DMS153 (cell line): ENCODE results near the gene SCUBE3.

Source experiments
- DNase-seq: peaks from one replicate; lab custom pipeline; 2025; lab: John Stamatoyannopoulos, UW

The SCUBE3 gene

DNA sequence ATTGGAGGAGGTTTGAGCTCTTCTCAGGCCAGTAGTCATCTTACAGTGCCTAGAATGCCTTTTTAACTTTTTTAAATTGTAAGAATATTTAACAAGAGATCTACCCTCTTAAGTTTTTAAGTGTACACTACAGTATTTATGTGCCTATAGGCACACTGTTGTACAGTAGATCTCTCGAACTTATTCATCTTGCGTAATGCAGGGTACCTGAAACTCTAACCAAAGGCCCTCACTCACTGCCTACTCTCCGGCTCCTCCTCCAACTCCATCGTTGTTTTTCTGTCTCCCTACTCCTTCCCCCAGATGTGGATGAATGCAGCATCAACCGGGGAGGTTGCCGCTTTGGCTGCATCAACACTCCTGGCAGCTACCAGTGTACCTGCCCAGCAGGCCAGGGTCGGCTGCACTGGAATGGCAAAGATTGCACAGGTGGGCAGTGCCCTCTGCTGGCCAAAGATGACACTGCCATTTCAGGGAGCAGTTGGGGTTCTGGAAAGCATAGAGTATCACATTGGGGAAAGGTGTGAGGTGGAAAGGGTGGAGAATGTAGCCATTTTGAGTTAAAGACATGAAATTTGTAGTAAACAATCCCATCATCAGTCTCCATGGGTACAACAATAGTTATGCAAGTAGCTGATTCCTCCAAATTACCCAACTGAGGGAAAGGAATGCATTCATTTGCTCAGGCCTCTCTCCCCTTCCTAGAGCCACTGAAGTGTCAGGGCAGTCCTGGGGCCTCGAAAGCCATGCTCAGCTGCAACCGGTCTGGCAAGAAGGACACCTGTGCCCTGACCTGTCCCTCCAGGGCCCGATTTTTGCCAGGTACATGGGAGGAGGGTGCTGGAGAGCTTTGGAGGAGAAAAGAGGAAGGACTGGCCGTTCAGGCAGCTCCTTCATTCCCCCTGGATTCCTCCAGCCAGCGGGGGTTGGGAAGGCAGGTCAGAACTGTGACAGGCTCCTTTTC, 27.4 kb downstream of the SCUBE3 start:
- peak; percentile 51 for DNase-seq

DNA sequence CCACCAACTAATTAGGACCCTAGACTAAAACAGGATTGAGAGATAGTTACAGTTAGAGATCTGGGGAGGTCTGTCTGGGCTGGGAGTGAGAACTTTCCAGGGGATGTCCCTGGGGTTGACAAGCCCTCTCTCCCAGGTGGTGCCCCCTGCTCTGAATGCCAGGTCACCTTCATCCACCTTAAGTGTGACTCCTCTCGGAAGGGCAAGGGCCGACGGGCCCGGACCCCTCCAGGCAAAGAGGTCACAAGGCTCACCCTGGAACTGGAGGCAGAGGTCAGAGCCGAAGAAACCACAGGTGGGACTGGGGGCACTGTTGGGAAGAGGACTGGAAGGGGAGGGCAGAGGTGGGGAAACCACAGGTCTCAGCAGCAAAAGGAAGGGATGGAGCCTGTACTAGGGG, 28.7 kb downstream of the SCUBE3 start:
- DNase-seq, result no peak

DNA sequence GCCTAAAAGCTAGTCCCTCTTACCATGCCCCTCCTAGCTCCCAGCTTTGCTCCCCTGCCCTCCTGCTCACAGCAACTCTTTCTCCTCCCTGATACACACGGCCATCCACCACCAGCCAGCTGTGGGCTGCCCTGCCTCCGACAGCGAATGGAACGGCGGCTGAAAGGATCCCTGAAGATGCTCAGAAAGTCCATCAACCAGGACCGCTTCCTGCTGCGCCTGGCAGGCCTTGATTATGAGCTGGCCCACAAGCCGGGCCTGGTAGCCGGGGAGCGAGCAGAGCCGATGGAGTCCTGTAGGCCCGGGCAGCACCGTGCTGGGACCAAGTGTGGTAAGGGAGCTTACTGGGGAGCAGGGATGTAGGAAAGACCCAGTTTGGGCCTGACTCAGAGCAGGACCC, 29.1 kb downstream of the SCUBE3 start:
- no peak for DNase-seq

DNA sequence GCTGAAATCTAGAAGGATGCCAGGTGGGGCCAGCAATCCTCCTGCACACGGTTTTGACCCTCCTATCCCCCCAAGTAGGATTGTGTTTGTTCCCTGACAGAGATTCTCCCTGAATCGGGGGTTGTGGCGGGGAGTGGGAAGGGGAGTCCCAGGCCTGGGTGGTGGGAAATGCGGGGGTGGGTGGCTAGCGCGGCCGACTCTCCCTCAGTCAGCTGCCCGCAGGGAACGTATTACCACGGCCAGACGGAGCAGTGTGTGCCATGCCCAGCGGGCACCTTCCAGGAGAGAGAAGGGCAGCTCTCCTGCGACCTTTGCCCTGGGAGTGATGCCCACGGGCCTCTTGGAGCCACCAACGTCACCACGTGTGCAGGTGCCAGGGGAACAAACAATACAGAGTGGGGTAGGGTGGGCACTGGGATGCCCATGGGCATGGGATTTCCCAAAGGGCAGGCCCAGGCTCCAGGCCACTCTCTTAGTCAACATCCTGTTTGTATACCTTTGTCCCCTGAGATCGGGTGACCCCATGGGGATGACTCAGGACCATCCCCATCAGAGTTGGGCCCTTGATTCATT, 29.7 kb downstream of the SCUBE3 start:
- DNase-seq, result no peak

DNA sequence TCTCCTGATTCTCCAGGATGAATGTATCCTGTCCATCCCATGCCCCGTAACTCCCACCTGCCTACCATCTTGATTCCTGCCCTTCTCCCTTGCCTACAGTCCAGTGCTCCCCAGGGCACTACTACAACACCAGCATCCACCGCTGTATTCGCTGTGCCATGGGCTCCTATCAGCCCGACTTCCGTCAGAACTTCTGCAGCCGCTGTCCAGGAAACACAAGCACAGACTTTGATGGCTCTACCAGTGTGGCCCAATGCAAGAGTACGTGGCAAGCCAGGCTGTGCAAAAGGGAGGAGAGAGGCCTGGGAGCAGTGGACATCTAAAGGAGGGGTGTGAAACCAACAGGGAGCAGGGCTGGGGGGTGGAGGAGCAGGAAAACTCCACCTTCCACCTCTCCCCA, 30.8 kb downstream of the SCUBE3 start:
- DNase-seq, result no peak

DNA sequence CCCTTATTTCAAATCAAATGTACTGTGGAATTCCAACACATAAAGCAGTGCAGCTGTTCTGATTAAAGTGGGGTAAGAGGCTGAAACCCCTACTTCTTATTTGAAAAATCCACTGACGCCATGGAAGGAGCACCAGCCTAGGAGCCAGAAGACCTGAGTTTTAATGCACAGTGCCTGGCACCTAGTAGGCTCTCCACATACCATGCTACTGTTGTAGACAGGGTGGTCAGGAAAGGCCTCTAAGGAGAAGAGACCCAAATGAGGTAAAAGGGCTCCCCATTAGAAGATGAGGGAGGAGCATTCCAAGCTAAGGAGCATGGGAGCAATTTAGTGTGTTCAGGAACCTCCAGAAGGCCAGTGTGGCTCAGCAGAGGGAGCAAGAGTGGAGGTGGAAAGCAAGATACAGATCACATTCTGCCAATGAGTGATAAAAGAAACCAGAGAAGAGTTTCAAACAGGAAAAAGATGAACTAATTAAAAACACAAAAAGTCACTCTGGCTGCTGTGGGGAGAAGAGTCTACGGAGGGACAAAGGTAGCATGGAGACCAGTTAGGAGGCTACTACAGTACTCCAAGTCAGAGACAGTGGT, 34.0 kb downstream of the SCUBE3 start:
- DNase-seq, result no peak

DNA sequence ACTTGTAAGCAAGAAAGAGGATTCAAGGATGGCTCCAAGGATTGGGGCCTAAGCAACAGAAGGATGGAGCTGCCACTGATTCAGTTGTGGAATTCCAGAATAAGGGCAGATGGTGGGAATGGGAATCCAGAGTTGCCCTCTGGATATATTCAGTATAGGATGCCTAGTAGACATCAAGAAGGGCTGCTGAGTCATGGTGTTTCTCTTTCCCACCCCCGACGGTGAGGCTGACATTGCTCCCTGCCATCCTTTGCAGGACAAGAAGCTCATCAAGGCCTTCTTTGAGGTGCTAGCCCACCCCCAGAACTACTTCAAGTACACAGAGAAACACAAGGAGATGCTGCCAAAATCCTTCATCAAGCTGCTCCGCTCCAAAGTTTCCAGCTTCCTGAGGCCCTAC, 34.5 kb downstream of the SCUBE3 start:
- no peak for DNase-seq

DNA sequence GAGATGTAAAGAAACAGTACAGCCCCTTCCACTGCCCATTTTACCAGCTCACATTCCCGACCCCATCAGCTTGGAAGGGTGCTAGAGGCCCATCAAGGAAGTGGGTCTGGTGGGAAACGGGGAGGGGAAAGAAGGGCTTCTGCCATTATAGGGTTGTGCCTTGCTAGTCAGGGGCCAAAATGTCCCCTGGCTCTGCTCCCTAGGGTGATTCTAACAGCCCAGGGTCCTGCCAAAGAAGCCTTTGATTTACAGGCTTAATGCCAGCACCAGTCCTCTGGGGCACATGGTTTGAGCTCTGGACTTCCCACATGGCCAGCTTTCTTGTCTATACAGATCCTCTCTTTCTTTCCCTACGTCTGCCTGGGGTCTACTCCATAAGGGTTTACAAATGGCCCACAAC, 35.2 kb downstream of the SCUBE3 start:
- DNase-seq, result no peak

DNA sequence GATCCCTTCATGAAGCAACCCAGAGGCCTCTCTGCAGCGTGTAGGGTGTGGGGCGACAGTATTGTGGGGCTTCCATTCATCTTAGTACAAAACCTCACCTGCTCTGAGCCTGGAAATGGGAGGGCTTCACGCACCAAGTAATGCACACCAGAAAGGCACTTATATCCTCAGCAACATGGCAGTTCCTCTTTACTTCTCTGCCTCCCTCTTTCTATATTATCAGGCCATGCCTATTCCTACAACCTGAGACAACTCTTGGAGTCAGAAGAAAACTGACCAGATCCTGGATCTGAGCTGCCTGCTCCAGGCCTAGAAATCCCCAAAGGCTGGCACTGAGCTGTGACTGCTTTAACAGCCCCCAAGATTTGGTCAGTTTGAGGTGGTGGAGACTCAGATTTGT, 38.2 kb downstream of the SCUBE3 start:
- DNase-seq, result no peak

DNA sequence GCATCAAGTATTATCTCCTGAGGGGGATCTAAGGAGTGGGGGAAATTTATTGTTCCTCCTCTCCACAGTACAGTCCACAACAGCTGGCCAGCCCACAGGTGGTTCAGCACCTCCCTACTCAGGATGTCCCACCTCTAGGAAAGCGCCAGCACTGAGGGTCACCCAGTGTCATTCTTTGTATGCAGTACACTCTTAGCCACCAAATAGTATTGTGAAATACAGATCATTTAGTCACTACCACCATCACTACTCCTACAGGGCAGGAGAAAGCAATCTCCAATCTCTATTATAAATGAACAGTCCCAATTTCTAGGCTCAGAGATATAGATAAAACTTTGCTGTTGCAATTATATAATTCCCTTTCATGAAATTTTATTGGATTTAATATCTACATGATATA, 39.5 kb downstream of the SCUBE3 start:
- no peak for DNase-seq

DNA sequence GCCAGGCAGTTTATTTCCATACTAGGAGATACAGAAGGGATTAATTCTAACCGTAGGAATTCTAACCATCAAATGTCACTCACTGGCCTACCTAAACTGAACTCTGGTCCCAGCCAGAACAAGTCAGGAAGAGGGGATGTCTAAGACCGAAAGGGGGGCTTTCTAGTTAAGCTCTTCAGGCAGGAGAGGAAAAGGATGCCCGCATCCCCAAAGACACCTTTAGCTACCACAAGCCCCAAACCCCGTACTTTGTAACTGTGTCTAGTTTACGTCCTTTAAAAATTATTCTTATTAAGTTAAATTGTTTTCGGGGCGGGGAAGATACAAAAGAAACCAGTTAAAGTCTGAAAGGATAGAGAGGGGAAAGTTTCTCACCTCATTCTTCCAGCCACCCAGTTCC, 44.6 kb downstream of the SCUBE3 start:
- DNase-seq, result no peak

DNA sequence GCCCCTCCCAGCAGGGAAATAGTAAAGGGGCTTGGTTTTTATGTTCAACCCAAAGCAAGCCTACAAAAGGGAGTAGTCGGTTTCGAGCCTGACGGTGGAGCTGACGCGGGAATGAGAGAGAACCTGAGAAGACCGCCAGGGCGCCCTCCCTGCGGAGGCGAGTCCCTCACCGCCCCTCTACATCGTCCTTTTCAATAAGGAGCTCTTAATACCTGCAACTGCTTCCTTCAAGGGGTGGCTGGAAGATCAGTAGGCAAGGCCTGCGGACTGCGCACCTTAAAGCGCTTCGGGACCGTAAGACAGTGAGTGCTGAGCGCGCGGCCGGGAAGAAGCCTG, 45.1 kb downstream of the SCUBE3 start:
- DNase-seq, result no peak

DNA sequence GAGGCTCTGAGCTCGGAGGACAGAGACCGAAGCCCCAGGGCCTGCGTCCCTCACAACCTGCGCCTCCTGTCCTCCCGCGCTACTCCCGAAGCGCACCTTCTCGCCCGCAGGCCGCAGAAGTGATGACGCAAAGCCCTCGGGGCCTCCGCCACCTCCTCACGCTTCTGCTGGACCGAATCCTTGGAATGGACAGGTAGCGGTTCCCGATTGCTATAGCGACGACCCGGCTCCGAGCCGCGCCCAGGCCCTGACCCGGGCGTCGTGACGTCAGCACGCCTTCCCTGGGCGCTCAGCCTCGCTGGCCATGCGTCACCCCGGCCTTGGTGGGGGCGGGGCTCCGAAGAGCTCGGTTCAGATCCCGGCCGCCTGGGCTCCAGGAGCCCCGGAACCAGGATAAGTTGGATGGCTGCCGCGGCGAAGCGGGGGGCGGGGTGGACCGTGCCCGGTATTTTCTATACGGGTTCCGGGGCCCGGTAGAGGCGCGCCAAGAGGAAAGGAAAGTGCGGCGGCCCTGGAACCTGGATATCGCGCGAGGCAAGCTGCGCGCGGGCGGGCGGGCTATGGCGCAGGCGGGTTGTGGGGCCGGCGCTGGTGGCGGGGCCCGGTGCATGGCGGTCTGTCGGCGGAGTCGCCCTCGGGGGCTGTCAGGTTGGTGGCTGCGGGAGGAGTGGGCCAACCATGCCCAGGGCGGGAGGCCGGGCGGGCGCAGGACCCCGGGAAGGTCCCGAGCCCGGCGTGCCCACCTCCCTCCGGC, 45.6 kb downstream of the SCUBE3 start, which contains the start of gene ZNF76:
Gene ZNF76, plus strand, starts transcription at position 542 of the 754 bp plus-strand sequence. CDS start 21,417 bp downstream, outside the sequence.
- peak; percentile 94 for DNase-seq

DNA sequence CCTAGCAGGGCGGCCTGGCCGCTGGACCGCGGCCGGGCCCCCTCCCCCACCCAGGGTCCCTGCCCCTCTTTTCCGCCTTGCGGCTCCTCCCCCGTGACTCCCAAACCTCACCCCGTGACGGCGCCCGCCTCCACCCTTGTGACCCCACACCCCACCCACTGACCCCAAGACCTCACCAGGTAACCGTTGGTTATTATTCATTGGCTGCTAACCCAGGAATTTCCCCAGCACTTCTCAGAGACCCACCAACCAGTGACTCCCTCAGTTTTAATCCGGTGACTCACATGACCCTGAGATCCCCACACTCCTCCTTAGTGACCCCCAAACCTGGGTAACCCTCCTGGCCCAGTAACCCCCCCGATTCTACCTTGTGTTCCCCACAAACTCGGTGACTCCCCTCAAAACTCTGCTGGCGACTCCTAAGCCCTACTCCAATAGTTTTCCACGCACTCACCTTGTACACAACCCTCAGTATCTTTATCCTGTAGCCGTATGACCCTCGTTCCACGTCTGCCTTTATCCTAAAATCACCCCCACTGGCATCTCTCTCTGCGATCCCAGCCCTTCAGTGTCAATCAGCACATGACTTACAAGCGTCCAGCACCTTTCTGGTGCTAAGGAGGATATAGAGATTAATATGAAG, 46.3 kb downstream of the SCUBE3 start:
- no peak for DNase-seq

DNA sequence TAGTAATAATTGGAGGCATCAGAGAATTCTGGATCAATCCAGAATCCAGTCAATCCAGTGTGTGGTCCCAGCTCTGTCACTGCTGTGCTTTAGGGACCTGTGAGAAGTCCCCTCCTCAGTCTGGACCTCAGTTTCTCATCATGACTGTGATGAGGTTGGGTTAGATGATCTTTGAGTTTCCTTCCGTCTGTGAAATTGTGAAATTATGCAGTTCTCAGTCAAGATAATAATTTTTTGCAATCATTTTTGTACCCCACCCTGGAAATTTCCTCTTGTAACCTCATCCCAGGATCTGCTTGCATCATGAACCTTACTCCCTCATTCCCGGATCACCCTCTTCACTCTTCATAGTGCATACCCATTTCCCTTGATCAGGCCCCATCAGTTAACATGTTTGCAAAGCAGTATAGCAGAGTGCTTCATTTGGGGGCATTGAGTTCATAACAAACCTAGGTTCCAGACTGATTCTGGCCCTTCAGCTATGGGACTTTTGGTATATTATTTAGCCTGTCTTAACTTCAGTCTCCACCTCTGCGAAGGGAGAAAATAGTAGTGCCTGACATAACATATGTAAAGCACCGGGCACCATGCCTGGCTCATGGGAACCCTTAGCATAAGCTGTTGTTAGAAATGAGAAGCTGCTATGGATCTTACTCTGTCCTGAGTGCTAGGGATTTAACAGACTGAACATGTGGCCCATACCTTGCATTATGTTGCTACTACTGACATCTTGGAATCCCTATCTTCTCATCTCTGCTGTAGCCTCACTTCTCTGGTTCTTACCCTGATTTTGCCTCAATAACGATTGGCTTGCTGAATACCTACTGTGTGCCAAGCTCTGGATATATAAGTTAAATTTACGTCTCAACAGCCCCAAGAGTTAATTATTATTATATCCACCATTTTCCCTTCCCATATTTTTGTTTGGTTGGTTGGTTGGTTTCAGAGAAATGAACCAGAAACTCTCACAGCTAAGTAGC, 47.1 kb downstream of the SCUBE3 start:
- no peak for DNase-seq

DNA sequence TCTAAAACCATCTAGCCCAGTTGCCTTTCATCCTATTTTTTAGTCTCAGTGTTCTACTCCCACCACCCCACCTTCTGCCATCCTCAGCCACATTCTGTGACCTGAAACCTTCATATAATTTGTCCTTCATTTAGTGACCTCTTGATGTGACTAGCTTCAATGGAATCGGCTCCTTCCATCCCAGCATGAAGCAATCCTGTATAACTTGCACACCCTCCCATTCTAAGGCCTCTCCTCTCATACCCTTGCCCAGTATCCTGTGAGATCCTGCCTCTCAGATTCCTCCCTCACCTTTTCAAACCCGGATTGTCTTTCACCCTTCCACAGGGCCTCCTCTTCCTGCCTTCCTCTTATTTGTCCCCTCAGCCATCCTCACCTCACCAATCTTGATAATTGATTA, 48.8 kb downstream of the SCUBE3 start:
- DNase-seq, result no peak

DNA sequence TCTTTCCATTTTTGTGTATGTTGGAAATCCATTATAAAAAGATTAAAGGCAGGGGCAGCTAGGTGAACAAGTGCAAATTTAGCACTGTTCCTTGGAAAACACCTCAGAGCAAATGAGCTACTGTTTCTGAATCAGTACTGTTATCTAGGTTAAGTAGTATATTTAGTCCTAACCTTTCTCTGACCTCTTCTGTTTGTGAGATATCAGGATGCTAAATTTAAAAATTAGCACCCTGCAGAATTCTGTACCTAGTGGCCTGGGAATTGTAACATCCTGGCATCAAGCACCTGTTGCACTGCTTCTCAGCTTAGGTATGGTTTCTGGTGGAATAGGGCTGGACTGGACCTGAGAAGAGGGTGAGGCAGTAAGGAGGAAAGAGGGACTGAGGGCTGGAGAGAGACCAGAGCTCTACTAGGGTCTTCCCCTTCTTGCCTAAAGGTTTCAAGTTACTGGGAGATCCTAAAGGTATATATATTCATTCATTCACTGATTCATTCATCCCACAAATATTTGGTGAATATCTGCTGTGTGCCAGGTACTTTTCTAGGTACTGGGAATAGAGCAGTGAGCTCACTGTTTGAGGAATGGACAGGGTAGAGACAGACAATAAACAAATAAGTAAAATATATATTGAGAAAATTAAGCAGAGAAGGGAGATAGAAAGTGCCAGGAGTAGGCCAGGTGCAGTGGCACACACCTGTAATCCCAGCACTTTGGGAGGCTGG, 51.0 kb downstream of the SCUBE3 start:
- DNase-seq, result no peak

DNA sequence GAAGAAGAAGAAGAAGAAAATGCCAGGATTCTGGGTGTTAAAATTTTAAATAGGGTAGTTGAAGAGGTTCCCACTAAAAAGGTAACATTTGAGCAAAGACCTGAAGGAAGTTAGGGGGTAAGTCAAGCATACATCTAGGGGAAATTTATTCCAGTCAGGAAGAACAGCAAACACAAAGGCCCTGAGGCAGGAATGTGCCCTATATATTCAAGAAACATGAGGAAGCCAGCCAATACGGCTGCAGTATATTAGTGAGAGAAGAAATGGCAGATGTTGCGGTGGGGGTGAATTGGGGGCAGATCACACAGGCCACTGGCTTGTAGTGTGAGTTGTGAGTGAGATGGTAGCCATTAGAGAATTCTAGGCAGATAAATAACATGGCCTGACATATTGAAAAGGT, 51.8 kb downstream of the SCUBE3 start:
- no peak for DNase-seq

DNA sequence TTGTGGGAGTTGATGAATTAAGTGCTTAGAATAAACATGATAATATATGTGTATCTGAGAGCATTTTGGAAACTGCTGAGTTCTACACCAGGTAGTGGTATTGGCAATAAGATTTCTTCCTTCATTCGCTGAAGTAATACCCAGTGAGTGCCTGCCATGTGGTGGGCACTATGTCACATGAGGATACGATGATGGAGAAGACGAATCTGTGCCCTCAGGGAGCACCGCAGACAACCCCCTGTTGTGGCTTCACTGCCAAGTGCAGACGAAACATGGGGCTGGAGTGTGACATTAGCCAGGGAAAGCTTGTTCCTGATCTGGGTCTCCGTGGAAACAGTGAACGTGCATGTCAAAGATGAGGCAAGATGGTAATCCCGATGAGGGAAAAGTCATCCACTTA, 53.7 kb downstream of the SCUBE3 start:
- no peak for DNase-seq

DNA sequence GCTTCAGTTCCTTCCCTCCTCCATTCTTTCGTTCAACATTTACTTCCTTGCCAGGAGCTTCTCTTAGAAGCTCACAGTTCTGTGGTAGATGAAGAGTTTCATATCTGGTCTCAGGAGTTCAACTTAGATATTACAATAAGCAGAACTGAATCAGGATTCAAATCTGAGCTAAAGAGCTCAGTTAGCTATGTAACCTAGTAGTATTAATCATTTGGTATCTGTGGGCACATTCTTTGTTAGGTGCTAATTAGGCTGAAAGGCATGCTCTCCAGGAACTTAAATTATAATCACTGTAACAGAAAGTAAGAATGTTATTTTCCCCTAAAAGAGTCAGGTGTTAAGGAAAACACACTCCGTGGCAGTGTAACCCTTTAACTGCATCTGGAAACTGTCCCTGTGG, 54.1 kb downstream of the SCUBE3 start:
- DNase-seq, result no peak
